Mesodermal cell (in vitro differentiated cells): ENCODE data around the gene UHRF2.
"Not testable (repeated sequence)": the region's sequence is repeated elsewhere in the genome, so short reads cannot be mapped to it uniquely, and the experiment has no call there.

Experiments used
- H3K27ac ChIP-seq: 2 replicates; pipeline ENCODE4 v1.7.0; 2013; ENCODE audit warnings: mild to moderate bottlenecking, low read depth, low read length, moderate library complexity; ENCODE audit not compliant: severe bottlenecking
- H3K36me3 ChIP-seq: 2 replicates; pipeline ENCODE4 v1.7.1; 2013; ENCODE audit warnings: mild to moderate bottlenecking, low read length, moderate library complexity; ENCODE audit not compliant: control insufficient read depth, insufficient read depth
- H3K4me1 ChIP-seq: one replicate; pipeline ENCODE4 v1.7.1; 2013; ENCODE audit warnings: mild to moderate bottlenecking, low read length; ENCODE audit not compliant: insufficient read depth, control insufficient read depth, poor library complexity, severe bottlenecking
- H3K4me3 ChIP-seq: 2 replicates; pipeline ENCODE4 v1.7.0; 2013; ENCODE audit warnings: low read length, control low read depth, mild to moderate bottlenecking; ENCODE audit not compliant: insufficient read depth, poor library complexity, severe bottlenecking; ENCODE audit errors: extremely low read depth
- H3K9me3 ChIP-seq: 2 replicates; pipeline ENCODE4 v1.7.1; 2013; ENCODE audit warnings: mild to moderate bottlenecking, low read length, moderate library complexity; ENCODE audit not compliant: control insufficient read depth
- WGBS, 2 experiments: methylation state at CpG; one replicate each; pipeline ENCODE4 v1.1.5; 2013; ENCODE audit warnings: missing lambda C conversion rate in 2 of 2; ENCODE audit not compliant: insufficient coverage in 2 of 2; 5-methylcytosine and 5-hydroxymethylcytosine counted together

The UHRF2 gene

GRCh38 chr9:6450641-6451375 lies 37.8 kb downstream of the UHRF2 start:
- peaks cover 21% of the 10 kb centered on the region for H3K36me3 ChIP-seq
- no peak overlapping the region for H3K4me3 ChIP-seq
- no peak overlapping the region for H3K27ac ChIP-seq
- WGBS, 2 experiments: 88% methylated on average over 1 of the region's 5 CpGs; no CpG with 5 or more reads in 1 of the 2 experiments
- peaks cover 19% of the 10 kb centered on the region for H3K4me1 ChIP-seq
- no peaks in the 10 kb centered on the region for H3K9me3 ChIP-seq

- peaks cover 14% of the 10 kb centered on the region for H3K36me3 ChIP-seq
- H3K9me3 ChIP-seq, H3K4me3 ChIP-seq, H3K4me1 ChIP-seq, H3K27ac ChIP-seq: not testable (repeated sequence)
- WGBS, 2 experiments: no CpG with 5 or more reads among the region's 4 CpGs
Observed at GRCh38 chr9:6455292-6455691, 42.3 kb downstream of the UHRF2 start.

GRCh38 chr9:6458704-6459103 lies 45.7 kb downstream of the UHRF2 start:
- H3K4me3 ChIP-seq, H3K4me1 ChIP-seq, H3K9me3 ChIP-seq, H3K27ac ChIP-seq: not testable (repeated sequence)
- WGBS, 2 experiments: 100% methylated on average over 1 of the region's 4 CpGs; no CpG with 5 or more reads in 1 of the 2 experiments
- peaks cover 28% of the 10 kb centered on the region for H3K36me3 ChIP-seq

- 80 to 100% methylated on average over 3 to 4 of the region's 5 CpGs for WGBS, 2 experiments
- peaks cover 27% of the 10 kb centered on the region for H3K36me3 ChIP-seq
- no peaks in the 10 kb centered on the region for H3K9me3 ChIP-seq
- H3K27ac ChIP-seq: no peak overlapping the region
- no peaks in the 10 kb centered on the region for H3K4me1 ChIP-seq
- no peak overlapping the region for H3K4me3 ChIP-seq
Observed at GRCh38 chr9:6459718-6460117, 46.7 kb downstream of the UHRF2 start.

- WGBS, 2 experiments: 94 to 100% methylated on average over 2 to 3 of the region's 5 CpGs
Observed at GRCh38 chr9:6460189-6460768, 47.3 kb downstream of the UHRF2 start.

GRCh38 chr9:6461619-6462018 lies 48.6 kb downstream of the UHRF2 start:
- Histone ChIP-seq H3K4me1 (no peaks in the 10 kb centered on the region), H3K9me3 (no peaks in the 10 kb centered on the region), H3K36me3 (peaks cover 21% of the 10 kb centered on the region), H3K27ac (no peak overlapping the region), H3K4me3 (no peak overlapping the region)
- WGBS, 2 experiments: 100% methylated on average over 1 to 2 of the region's 3 CpGs

More at GRCh38 chr9:6460189-6460768, 47.3 kb downstream of the UHRF2 start:
- no peaks in the 10 kb centered on the region for H3K9me3 ChIP-seq
- no peak overlapping the region for H3K4me3 ChIP-seq
- no peak overlapping the region for H3K27ac ChIP-seq
- peaks cover 27% of the 10 kb centered on the region for H3K36me3 ChIP-seq
- no peaks in the 10 kb centered on the region for H3K4me1 ChIP-seq

- 93 to 96% methylated on average over 2 of the region's 6 CpGs for WGBS, 2 experiments
- Histone ChIP-seq H3K4me1 (no peaks in the 10 kb centered on the region), H3K36me3 (peaks cover 8% of the 10 kb centered on the region)
Observed at GRCh38 chr9:6467006-6467625, 54.1 kb downstream of the UHRF2 start.

GRCh38 chr9:6471231-6471850 lies 58.3 kb downstream of the UHRF2 start:
- WGBS, 2 experiments: 92 to 100% methylated on average over 1 to 2 of the region's 2 CpGs
- peaks cover 6% of the 10 kb centered on the region for H3K36me3 ChIP-seq
- H3K9me3 ChIP-seq: no peaks in the 10 kb centered on the region
- H3K4me3 ChIP-seq: no peak overlapping the region
- H3K27ac ChIP-seq: no peak overlapping the region
- no peaks in the 10 kb centered on the region for H3K4me1 ChIP-seq

More at GRCh38 chr9:6467006-6467625, 54.1 kb downstream of the UHRF2 start:
- H3K4me3 ChIP-seq: no peak overlapping the region
- no peak overlapping the region for H3K27ac ChIP-seq
- H3K9me3 ChIP-seq: no peaks in the 10 kb centered on the region

- Histone ChIP-seq H3K9me3 (no peaks in the 10 kb centered on the region), H3K4me3 (no peak overlapping the region), H3K36me3 (peaks cover 21% of the 10 kb centered on the region), H3K4me1 (no peaks in the 10 kb centered on the region), H3K27ac (no peak overlapping the region)
- 88% methylated on average over 1 of the region's 2 CpGs; no CpG with 5 or more reads in 1 of the 2 experiments for WGBS, 2 experiments
Observed at GRCh38 chr9:6473151-6473550, 60.2 kb downstream of the UHRF2 start.

GRCh38 chr9:6479959-6480358 lies 67.0 kb downstream of the UHRF2 start:
- peaks cover 76% of the 10 kb centered on the region for H3K36me3 ChIP-seq
- no peak overlapping the region for H3K4me3 ChIP-seq
- 100% methylated on average over 1 to 2 of the region's 2 CpGs for whole genome bisulfite sequencing, 2 experiments
- no peaks in the 10 kb centered on the region for H3K9me3 ChIP-seq
- H3K4me1 ChIP-seq: no peaks in the 10 kb centered on the region
- no peak overlapping the region for H3K27ac ChIP-seq
